ENCODE measurements around the gene SNHG17.

Gene SNHG17

GRCh38 chr20:38458314-38458713 lies 23.2 kb upstream of the SNHG17 start:
- H3K36me3 Mint-ChIP-seq (ENCODE audit: insufficient read depth), result no peaks in the 10 kb centered on the region

GRCh38 chr20:38454556-38455473 lies 19.7 kb upstream of the SNHG17 start:
- DNase-seq, result no peak
- Mint-ChIP-seq H3K4me1 (ENCODE audit: low read depth in 2 of 2) (no peaks in the 10 kb centered on the region), H3K4me3 (no peak overlapping the region), H3K27me3 (peaks cover 0 to 9% of the 10 kb centered on the region in 2 donors), H3K36me3 (ENCODE audit: insufficient read depth) (no peaks in the 10 kb centered on the region), H3K9me3 (no peaks in the 10 kb centered on the region), H3K27ac (no peak overlapping the region)
- ATAC-seq (replicated peaks), result no peak

More at GRCh38 chr20:38458314-38458713, 23.2 kb upstream of the SNHG17 start:
- H3K27me3 Mint-ChIP-seq, result peaks cover 0 to 9% of the 10 kb centered on the region in 2 donors
- H3K27ac Mint-ChIP-seq, result no peak overlapping the region
- ATAC-seq (replicated peaks), result no peak
- no peaks in the 10 kb centered on the region for H3K4me1 Mint-ChIP-seq (ENCODE audit: low read depth in 2 of 2)
- no peak for DNase-seq
- no peak overlapping the region for H3K4me3 Mint-ChIP-seq
- H3K9me3 Mint-ChIP-seq, result no peaks in the 10 kb centered on the region

DNA sequence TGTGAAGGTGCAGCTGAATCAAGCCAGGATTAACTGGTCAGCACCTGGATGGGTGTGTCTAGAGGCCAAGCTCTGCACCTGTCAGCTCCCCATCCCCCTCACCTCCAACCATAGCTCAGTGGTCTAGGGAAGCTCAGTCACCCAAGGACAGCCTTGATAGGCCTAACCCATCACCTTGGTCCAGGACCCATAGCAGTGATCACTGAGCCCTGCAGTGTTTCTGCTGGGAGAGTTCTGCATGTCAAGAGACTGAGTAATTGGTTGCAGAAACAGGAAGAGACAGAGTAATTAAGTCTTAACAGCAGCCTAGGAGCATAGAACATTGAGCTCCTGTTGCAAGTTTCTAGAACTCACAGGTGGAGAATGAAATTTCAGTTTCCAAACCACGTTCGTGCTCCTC lies 18.8 kb upstream of the SNHG17 start:
- ATAC-seq (replicated peaks), result no peak
- Mint-ChIP-seq H3K4me1 (ENCODE audit: low read depth in 2 of 2) (no peaks in the 10 kb centered on the region), H3K4me3 (no peak overlapping the region), H3K27me3 (peaks cover 0 to 9% of the 10 kb centered on the region in 2 donors), H3K27ac (no peak overlapping the region), H3K9me3 (no peaks in the 10 kb centered on the region), H3K36me3 (ENCODE audit: insufficient read depth) (no peaks in the 10 kb centered on the region)
- DNase-seq, result no peak

DNA sequence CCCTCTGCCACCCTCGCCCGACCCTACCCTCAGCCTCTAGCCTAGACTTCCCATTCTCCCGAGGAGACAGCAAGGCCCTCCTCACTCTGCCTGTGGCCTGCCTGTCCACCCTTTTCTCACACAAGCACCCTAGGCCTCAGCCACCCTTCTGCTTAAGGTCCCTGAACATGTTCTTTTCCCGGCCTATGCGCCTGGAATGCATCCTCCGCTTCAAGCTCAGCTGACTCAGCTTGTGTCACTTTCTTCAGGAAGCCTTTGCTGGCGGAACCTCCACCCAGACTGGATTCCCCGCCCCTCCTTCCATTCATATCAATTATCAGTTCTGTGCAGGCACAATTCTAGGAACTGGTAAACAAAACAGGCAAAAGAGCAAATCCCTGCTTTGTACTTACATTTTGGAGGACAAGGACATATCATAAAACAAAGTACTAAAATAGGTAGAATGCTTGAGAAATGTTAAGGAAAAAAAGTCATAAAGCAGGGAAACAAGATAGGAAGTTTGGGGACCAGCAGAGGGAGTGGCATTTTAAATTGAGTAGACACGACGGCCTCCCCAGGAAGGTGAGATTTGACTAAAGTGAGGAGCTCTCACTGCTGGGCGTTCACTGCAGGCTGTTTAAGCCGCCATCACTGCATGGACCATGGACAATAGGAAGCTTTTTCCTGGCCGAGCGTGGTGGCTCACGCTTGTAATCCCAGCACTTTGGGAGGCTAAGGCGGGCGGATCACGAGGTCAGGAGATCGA lies 17.9 kb upstream of the SNHG17 start:
- DNase-seq (no peak), ATAC-seq (replicated peaks) (no peak)
- Mint-ChIP-seq H3K27ac (no peak overlapping the region), H3K4me1 (ENCODE audit: low read depth in 2 of 2) (peaks cover 3 to 4% of the 10 kb centered on the region in 2 donors), H3K9me3 (no peaks in the 10 kb centered on the region), H3K36me3 (ENCODE audit: insufficient read depth) (no peaks in the 10 kb centered on the region), H3K27me3 (peaks cover 0 to 9% of the 10 kb centered on the region in 2 donors), H3K4me3 (no peak overlapping the region)

DNA sequence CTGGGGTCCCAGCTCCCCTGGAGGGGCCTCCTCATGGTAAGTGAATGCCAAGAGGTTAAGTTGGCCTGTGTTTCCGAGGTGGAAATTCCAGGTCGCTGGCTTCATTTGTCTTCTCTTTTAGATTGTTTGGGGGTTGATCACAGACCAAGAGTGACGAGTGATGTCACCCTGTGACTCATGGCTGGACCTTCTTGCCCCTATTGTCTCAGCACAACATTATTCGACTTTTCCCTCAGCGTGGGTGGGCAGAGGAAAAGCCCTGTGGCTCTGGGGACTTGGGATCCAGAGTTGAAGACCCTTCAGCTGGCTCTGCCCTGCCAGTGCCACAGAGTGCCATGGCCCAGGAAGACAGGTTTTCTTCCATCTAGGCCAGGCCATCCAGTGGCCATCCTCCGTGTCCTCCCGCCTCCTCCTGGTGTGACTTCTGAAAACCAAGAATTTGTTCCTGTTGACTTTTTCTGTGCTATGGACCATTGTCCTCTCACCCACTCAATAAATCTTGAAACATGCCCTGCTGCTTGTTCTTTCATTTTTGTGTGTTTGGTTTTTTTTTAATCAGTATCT lies 15.4 kb upstream of the SNHG17 start:
- Mint-ChIP-seq H3K4me3 (no peak overlapping the region), H3K36me3 (ENCODE audit: insufficient read depth) (peaks cover 13% of the 10 kb centered on the region), H3K27me3 (no peaks in the 10 kb centered on the region), H3K9me3 (peaks cover 0 to 2% of the 10 kb centered on the region in 2 donors), H3K27ac (no peak overlapping the region), H3K4me1 (ENCODE audit: low read depth in 2 of 2) (peaks cover 16 to 18% of the 10 kb centered on the region in 2 donors)
- DNase-seq (no peak), ATAC-seq (replicated peaks) (no peak)

- peaks cover 0 to 2% of the 10 kb centered on the region in 2 donors for H3K9me3 Mint-ChIP-seq
- H3K27ac Mint-ChIP-seq, result no peak overlapping the region
- H3K4me1 Mint-ChIP-seq (ENCODE audit: low read depth in 2 of 2), result peaks cover 18% of the 10 kb centered on the region in 2 donors
- DNase-seq (no peak), ATAC-seq (replicated peaks) (no peak)
- H3K36me3 Mint-ChIP-seq (ENCODE audit: insufficient read depth), result peaks cover 13% of the 10 kb centered on the region
- no peaks in the 10 kb centered on the region for H3K27me3 Mint-ChIP-seq
- H3K4me3 Mint-ChIP-seq, result no peak overlapping the region
Measured at GRCh38 chr20:38449046-38449445, 13.9 kb upstream of the SNHG17 start.

- DNase-seq, result no peak
- peaks cover 13% of the 10 kb centered on the region for H3K36me3 Mint-ChIP-seq (ENCODE audit: insufficient read depth)
- peak overlapping the region; percentile 83 to 85 for H3K4me3 Mint-ChIP-seq
- H3K27ac Mint-ChIP-seq, result peak overlapping the region; percentile 89 to 95
- ATAC-seq (replicated peaks), result no peak
- peaks cover 18% of the 10 kb centered on the region in 2 donors for H3K4me1 Mint-ChIP-seq (ENCODE audit: low read depth in 2 of 2)
- H3K27me3 Mint-ChIP-seq, result peaks cover 0 to under 1% of the 10 kb centered on the region in 2 donors
- H3K9me3 Mint-ChIP-seq, result peaks cover 0 to 2% of the 10 kb centered on the region in 2 donors
Measured at GRCh38 chr20:38447931-38448675, 13.0 kb upstream of the SNHG17 start.

DNA sequence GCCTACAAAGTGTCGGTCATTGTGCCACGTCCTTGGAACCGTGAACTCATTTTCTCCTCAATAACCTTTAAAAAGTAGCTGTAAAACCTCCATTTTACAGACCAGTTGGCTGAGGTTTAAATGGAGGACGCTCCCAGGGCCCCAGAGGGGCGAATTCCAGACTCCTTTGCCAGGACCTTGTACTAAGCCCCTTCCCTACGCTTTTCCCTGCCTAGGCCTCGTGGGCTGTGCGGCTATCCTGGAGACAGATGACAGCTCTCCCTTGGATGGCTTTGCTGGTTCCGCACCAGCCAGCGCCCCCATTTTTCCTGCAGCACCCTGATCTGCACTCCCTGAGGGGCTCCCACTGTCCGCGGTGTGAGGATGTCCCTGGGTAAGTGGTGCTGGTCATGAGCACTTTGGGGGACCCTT lies 12.1 kb upstream of the SNHG17 start:
- H3K9me3 Mint-ChIP-seq, result peaks cover 0 to 2% of the 10 kb centered on the region in 2 donors
- H3K36me3 Mint-ChIP-seq (ENCODE audit: insufficient read depth), result peaks cover 13% of the 10 kb centered on the region
- H3K27me3 Mint-ChIP-seq, result peaks cover 6 to 9% of the 10 kb centered on the region in 2 donors
- H3K4me1 Mint-ChIP-seq (ENCODE audit: low read depth in 2 of 2), result peaks cover 18% of the 10 kb centered on the region in 2 donors
- peak overlapping the region; percentile 83 to 85 for H3K4me3 Mint-ChIP-seq
- peak overlapping the region; percentile 89 to 95 for H3K27ac Mint-ChIP-seq
- ATAC-seq (replicated peaks) (no peak), DNase-seq (no peak)

DNA sequence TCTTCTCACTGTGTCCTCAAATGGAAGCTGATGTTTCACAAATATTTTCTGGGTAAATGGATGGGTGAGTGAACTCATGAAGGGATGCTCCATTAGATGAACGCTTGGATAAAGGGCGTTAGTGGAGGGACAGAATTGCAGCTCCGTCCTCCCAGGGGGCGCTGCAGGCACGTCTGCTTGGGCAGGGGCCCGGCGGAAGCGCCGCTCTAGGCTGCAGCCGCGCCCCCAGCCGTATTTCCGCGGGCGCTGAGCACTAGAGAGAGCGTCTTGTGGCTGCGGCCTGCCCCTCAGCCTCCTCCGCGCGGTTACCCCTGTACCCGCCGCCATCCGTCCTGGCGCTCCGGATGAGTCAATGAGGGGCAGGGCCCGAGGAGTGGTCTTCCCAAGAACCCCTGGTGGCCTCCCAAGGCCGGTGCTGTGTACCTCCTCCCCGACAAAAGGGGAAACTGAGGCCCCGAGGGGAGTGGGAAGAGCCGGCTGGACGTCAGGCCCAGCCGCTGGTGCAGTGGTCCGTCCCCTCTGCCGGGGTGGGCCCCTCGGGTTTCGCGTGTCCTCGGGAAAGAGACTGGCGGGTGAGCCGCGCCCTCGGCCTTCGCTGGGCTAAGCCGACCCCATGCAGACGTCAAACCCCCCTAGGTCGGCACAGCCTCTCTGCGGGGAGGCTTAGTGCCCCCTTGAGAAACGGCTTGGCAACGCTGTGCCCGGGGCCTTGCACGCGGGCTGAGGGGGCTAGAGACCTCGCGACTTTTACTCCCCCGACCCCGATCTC lies 11.5 kb upstream of the SNHG17 start:
- DNase-seq (peak; percentile 90 to 92 (median 91)), ATAC-seq (replicated peaks) (peak; percentile 99)
- peaks cover 13% of the 10 kb centered on the region for H3K36me3 Mint-ChIP-seq (ENCODE audit: insufficient read depth)
- peaks cover 12 to 16% of the 10 kb centered on the region in 2 donors for H3K27me3 Mint-ChIP-seq
- peaks cover 18% of the 10 kb centered on the region in 2 donors for H3K4me1 Mint-ChIP-seq (ENCODE audit: low read depth in 2 of 2)
- peak overlapping the region; percentile 83 to 85 for H3K4me3 Mint-ChIP-seq
- peak overlapping the region; percentile 89 to 95 for H3K27ac Mint-ChIP-seq
- H3K9me3 Mint-ChIP-seq, result peaks cover 0 to 2% of the 10 kb centered on the region in 2 donors

GRCh38 chr20:38445901-38446425 lies 10.8 kb upstream of the SNHG17 start:
- H3K36me3 Mint-ChIP-seq (ENCODE audit: insufficient read depth), result peaks cover 13% of the 10 kb centered on the region
- peak overlapping the region; percentile 83 to 85 for H3K4me3 Mint-ChIP-seq
- peaks cover 14 to 18% of the 10 kb centered on the region in 2 donors for H3K27me3 Mint-ChIP-seq
- DNase-seq (no peak), ATAC-seq (replicated peaks) (no peak)
- H3K9me3 Mint-ChIP-seq, result peaks cover 0 to 2% of the 10 kb centered on the region in 2 donors
- peaks cover 18% of the 10 kb centered on the region in 2 donors for H3K4me1 Mint-ChIP-seq (ENCODE audit: low read depth in 2 of 2)
- H3K27ac Mint-ChIP-seq, result peak overlapping the region; percentile 89 to 95

DNA sequence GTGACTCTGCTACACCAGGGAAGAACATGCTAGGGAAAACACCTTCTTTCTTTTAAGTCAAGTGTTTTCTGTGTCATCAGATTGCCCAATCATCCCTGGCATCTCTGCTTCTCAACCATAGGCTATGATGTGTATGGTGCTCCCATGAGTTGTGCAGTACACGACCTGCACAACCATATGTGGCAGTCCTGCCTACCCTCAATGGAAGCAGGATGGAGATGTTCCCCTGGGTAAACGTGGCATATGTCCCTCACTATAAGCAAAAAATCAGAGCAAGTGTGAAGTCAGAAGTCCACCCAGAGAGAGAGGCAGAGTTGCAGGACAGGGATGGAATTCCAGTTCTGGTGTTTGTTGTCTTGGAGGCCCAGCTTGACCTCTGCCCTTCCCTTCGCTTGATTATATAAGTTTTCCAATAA lies 10.3 kb upstream of the SNHG17 start:
- no peak for DNase-seq
- peaks cover 18% of the 10 kb centered on the region in 2 donors for H3K4me1 Mint-ChIP-seq (ENCODE audit: low read depth in 2 of 2)
- peaks cover 13% of the 10 kb centered on the region for H3K36me3 Mint-ChIP-seq (ENCODE audit: insufficient read depth)
- no peak for ATAC-seq (replicated peaks)
- H3K4me3 Mint-ChIP-seq, result peak overlapping the region in 1 of 2 donors; percentile 38
- H3K9me3 Mint-ChIP-seq, result peaks cover 0 to 2% of the 10 kb centered on the region in 2 donors
- peaks cover 14 to 23% of the 10 kb centered on the region in 2 donors for H3K27me3 Mint-ChIP-seq
- no peak overlapping the region for H3K27ac Mint-ChIP-seq

- ATAC-seq (replicated peaks) (no peak), DNase-seq (no peak)
- peaks cover 0 to 2% of the 10 kb centered on the region in 2 donors for H3K9me3 Mint-ChIP-seq
- no peak overlapping the region for H3K4me3 Mint-ChIP-seq
- no peak overlapping the region for H3K27ac Mint-ChIP-seq
- H3K27me3 Mint-ChIP-seq, result peaks cover 29 to 40% of the 10 kb centered on the region in 2 donors
- H3K36me3 Mint-ChIP-seq (ENCODE audit: insufficient read depth), result peaks cover 9% of the 10 kb centered on the region
- peaks cover 9% of the 10 kb centered on the region in 2 donors for H3K4me1 Mint-ChIP-seq (ENCODE audit: low read depth in 2 of 2)
Measured at GRCh38 chr20:38441916-38442315, 6.8 kb upstream of the SNHG17 start.
